HG03108 (cell line): ENCODE data around the gene AMIGO3.

Experiments used
- ATAC-seq: cut with Tn5 transposase; IDR thresholded peaks from one replicate; pipeline ENCODE4 v1.9.1; 2021; ENCODE audit warnings: moderate library complexity; ENCODE audit not compliant: unreplicated experiment

The AMIGO3 gene

DNA sequence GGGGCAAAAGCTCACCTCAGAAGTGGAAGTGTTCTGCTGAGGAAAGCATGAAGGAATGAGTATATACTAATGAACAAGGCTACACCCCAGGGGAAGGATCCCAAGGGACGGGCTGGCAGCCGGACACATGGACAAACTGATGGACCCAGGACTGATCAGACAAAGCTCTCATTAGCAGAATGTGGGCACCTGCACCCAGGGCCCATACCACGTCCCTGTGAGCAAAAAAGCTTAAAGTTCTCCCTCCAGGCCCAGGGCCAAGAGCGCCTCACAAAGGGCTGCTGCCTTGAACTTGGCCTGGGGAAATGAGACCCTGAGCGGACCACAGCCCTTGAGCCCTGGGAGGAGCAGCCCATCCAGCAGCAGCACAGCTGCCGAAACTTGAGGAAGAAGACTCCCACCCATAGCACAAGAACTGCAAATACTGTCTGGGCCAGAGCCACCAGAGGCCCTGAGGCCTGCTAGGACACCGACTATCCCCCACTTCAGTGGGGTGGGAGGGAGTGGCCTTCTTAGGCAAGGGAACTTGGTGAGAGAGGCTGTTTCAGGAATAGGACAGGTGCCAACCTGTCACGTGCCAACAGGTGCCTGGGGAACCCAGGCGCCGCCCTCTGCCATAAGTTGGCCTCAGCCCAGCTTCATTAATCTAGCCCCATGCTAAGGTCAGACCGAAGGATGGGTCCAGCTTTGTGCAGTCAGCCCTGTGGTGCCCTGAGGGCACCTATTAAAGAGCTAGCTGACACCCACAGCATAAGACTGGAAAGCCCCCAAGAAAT is 6.6 kb upstream of the AMIGO3 start:
- ATAC-seq, result no peak

DNA sequence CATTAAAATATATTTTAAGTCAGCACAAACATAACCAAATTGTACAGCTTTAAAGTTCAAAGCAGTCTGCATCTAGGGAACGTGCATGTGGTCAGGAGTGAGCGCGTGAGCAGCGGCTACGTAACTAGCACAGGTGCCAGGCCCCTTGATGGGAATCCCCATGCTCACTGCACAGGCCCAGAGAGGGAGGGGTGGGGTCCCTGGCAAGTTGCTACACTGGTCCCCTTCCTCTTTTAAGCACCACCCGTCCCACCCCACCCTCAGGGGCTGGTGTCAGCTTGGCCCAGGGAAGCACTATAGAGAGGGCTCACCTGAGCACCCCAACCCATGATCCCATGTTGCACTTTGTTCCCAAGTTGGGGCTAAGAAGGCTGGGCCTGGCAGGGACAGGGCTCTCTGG is 5.1 kb upstream of the AMIGO3 start:
- ATAC-seq, result no peak

DNA sequence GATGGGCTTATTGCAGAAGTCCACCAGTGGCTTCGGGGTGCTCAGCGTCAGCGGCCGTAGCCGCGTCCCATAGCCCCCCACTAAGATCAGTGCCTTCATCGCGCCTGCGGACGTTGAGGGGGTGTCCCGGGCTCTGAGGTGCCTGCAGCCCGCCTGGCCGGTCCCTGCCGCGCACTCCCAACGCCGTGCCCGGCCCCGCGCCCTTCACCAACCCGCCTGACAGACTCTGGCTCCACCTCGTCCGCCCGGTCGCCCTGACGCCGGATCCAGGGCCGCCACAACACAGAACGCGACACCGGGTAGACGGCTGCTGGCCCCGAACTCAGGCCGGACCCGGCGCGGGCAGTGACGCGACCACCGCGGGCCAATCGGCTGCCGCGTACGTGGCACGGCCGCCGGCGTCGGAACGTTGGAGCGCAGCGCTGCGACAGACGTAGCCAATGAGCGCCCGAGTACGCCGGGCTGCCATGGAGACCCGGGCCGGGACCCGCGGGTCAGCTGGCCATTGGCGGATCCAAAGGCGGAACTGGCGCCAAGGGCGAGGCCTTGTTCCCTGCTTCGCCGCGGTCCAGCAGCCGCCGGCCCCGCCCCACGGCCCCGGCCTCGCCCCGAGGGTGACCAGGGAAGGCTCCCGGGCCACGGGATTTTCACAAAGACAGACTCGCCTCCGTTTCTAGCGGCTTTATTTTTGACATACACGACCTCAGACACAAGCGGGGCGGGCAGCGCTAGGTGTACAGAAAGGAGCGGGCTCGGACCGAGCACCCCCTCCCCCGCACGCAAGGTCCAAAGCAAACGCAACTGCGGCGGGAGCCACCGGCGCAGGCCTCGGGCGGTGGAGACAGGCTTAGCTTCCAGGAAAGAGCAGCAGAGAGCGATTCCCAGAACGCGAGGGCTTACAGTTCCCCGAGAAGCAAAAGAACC is 4.4 kb upstream of the AMIGO3 start, which contains the start of gene GMPPB:
TSS of gene GMPPB (minus strand) at position 324 of the 924 bp plus-strand sequence. CDS start at position 99, 225 bp downstream.
- ATAC-seq, result peak; percentile 86

DNA sequence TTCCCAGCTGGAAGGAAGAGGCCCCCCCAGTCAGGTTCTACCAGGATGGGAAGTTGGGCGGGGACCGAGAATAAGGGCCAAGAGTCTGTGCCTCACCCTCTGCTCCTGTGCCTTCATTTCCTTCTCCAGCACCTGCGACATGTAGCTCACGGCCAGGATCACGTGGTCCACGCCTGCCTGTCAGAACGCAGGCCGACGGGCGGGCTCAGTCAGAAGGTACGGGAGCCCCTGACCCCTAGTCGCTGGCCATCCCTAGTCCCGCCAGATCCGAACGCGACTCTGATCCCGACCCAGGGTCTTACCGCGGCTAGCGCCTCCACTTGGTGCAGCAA is 3.8 kb upstream of the AMIGO3 start:
- no peak for ATAC-seq

DNA sequence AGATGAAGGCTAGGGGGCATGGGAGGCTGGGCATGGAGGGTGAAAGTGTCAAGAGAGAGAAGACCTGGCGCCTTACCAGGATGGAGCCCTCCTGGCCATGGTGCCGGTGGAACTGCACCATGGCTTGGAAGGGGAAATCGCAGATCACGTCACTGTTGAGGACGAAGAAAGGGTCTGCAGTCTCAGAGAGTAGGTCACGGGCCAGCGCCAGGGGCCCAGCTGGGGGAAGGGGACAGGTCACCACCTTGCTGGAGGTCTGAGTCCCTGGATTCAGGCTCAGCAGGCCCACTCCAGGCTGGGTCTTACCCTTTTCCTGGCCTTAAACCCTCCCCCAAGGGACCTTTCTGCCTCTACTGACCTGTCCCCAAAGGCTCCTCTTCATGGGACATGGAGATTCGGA is 3.4 kb upstream of the AMIGO3 start:
- no peak for ATAC-seq

DNA sequence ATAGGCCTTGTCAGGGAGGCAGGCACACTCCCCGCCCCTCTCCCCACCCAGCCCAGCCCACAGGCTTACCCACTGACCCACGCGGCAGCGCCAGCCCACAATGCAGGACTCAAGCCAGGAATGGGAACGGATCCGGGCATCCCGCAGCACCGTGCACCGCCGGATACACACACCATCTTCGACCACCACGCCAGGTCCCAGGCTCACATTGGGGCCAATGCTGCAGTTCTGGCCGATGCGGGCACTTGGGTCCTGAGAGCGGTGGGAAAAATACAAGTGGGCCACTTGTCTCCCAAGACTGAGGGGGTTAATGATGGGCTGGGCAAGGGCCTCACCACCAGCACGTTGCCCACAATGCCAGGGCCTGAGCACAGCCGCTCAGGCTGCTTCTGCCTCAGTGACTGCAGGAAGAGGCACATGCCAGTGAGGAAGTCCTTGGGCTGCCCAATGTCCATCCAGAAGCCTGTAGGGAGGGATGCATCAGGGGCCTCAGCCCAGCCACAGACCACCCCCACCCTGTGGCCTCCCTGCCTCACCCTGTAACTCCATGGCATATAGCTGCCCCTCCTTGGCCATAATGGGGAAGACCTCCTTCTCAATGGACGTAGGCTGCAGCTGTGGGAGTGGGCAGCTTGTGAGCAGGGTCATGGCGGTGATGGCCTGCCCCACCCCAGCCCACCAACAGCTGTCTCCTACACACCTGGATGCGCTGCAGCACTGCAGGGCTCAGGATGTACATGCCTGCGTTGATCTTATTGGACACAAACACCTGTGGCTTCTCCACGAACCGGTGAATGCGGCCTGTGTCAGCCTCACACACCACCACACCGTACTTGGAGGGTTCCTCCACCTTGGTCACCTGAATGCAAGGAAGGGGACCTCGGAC is 2.7 kb upstream of the AMIGO3 start:
- ATAC-seq, result no peak

DNA sequence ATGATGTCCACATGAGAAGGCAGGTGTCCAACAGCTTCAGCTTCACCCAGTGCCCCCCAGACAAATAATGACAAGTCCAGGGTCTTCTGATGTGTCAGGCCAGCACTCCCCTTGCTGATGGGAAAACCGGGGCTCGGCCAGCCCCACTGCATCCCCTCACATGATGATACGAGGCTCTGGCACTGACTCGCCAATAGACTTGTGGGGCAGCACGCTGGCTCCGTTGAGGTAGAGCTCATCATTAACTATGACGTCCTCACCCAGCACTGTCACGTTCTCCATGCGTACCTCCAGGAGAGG is 2.1 kb upstream of the AMIGO3 start:
- no peak for ATAC-seq

DNA sequence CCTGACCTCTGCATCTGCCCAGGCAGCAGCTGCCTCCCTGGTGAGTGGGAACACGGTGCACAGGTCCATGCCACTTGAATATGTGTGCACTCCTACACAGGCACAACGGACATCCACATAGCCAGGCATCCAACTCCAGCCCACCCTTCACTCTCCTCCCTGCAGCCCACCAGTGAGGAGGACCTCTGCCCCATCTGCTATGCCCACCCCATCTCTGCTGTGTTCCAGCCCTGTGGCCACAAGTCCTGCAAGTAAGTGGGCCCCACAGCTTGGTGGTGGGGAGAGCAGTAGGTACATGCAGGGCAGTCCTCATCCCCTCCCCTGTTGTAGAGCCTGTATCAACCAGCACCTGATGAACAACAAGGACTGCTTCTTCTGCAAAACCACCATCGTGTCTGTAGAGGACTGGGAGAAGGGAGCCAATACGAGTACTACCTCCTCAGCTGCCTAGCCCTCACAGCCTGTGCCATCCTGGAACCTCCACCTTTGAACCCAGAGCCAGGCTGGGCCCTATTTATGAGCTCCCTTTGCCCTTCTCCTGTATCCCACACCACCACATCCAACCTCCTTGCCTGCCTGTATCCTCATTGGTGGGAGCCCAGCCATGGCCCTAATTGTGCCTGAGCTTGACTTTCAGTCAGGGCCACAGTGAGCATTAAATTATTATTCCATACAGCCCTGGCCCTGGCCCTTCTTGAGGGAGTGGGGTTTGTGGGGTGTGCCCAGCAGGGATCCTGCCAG is 1.5 kb upstream of the AMIGO3 start:
- ATAC-seq, result no peak

DNA sequence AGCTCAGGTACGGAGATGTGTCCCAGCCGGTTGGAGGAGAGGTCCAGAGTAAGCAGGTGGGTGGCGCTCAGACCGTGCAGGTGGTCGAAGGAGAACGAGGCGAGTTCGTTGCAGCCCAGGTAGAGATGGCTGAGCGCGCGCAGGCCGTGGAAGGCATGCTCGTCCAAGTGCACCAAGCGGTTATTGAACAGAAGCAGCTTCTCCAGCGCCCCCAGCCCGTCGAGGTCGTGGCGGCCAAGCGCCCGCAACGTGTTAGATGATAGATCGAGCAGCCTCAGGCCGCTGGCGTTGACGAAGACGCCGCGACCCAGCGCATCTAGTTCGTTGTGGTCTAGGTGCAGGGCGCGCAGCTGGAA is 648 bp downstream of the AMIGO3 start:
- ATAC-seq, result no peak

DNA sequence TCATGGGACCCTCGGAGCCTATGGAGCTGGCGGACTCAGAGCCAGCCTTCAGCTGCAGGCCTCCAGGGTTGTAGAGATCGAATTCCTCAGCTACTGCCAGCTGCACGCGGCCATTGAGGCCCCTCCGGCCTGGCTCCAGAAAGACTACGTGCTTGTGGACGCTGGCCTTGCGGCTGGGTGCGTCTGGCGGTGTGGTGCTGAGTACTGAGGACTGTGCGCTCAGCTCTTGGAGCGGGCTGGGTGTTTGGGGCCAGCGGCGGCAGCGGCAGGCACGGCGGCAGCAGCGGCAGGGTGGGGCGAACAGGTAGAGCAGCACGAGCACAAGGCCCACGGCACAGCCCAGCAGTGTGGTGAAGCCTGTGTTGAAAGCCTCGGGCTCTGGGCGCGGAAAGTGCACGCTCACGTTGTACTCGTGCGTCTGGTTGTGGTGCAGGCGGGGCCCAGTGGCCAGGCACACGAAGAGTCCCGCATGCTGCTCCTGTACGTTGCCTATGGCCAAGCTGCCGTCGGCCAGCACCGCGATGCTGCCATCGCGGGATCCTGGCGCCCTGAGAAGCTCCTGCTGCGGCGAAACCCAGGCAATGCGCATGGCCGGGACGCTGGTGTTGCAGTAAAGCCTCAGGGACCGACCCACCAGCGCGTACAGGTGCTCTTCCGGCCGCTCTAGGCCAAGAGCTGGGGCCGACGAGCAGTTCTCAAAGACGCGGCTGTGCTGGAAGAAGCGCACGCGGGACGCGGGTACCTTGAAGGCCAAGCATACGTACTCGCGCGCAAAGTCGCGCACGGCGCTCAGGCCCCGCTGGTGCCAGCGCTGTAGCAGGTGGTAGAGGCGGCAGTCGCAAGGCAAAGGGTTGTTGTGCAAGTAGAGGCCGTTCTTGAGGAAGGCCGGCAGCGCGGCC is 1.3 kb downstream of the AMIGO3 start:
- ATAC-seq, result no peak

DNA sequence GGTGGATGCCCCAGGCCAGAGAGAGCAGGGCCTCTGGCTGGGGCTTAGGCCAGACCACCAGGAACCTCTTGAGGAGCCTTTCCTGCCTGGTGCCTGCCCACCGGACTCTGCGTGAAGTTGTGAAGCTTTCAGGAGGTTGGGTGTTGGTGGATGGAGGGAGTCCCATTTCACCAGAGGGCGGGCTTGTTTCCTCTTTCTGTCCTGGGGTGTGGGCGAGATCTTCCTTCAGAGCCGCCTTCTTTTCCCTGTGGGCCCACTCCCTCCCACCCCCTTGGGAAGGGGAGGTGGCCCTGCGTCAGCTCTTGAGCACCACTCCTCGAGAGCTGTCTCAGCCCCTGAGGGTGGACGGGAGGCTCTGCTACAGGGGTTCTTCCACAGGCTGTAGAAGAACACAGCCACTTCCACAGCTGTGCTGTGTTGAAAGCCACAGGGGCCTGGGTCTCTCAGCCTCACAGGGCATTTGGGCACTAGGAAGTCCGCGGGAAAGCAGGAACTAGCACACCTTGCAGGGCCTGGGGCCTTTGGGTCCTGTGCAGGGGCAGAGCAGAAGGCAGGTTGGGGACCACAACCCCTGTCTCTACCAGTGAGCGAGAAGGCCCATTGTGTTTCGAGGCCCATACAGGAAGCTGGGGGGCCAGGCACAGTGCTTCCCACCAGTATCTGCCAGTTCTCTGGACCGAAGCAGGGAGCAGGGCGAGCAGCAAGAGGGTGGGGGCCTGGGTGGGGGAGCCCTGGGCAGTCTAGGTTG is 2.1 kb downstream of the AMIGO3 start:
- no peak for ATAC-seq

DNA sequence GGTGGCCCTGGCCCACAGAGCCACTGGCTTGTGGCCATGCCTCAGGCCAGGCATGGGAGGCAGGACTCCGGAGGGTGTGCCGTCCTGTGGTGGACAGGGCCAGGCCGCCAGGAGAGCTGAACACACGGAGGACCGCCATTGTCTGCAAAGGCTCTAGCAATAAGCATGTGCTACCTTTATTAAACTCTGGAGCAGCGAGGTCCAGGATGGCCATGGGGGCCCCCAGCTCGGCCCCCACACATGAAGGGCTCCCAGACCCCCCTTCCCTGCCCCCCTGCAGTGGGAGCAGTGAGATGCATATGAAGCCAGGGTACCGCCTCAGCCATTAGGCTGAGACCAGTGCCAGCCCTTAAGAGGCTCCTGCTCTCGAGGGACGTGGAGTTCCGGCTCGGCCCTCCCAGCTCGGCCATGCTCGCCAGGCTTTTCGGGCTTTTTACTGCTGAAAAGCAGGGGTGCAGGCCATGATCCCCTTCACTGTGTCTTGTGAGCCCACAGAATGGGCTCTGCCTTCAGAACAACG is 2.7 kb downstream of the AMIGO3 start:
- ATAC-seq, result no peak

DNA sequence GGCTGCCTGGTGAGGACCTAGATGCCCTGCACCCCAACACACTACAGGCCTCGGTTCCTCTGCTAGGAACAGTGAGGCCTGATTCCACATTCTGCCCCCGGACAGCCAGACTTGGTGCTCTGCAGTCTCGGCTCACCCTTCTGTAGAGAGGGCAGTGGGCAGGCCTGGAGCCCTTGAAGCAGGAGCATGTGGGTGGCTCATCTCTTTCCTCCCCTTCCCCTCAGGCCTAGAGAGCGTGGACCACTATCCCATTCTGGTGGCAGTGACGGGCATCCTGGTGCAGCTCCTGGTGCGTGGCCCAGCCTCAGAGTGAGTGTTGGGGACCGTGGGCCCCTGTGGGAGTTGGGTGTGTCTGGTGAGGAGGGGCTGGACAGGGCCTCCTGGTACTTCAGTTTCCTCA is 3.3 kb downstream of the AMIGO3 start:
- ATAC-seq, result no peak

DNA sequence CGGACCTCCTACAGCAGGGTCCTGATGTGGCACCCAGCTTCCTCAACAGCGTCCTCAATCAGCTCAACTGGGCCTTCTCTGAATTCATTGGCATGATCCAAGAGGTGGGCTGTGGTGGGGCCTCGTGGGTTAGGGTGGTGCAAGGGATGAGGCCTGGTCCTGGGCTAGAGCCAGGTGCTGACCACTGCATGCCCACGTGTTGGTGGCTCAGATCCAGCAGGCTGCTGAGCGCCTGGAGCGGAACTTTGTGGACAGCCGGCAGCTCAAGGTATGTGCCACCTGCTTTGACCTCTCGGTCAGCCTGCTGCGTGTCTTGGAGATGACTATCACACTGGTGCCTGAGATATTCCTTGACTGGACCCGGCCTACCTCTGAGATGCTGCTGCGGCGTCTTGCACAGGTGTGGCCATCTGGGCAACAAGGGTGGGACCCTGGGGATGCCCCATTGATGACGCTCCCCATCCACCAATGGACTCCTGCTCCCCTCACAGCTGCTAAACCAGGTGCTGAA is 3.8 kb downstream of the AMIGO3 start:
- no peak for ATAC-seq

DNA sequence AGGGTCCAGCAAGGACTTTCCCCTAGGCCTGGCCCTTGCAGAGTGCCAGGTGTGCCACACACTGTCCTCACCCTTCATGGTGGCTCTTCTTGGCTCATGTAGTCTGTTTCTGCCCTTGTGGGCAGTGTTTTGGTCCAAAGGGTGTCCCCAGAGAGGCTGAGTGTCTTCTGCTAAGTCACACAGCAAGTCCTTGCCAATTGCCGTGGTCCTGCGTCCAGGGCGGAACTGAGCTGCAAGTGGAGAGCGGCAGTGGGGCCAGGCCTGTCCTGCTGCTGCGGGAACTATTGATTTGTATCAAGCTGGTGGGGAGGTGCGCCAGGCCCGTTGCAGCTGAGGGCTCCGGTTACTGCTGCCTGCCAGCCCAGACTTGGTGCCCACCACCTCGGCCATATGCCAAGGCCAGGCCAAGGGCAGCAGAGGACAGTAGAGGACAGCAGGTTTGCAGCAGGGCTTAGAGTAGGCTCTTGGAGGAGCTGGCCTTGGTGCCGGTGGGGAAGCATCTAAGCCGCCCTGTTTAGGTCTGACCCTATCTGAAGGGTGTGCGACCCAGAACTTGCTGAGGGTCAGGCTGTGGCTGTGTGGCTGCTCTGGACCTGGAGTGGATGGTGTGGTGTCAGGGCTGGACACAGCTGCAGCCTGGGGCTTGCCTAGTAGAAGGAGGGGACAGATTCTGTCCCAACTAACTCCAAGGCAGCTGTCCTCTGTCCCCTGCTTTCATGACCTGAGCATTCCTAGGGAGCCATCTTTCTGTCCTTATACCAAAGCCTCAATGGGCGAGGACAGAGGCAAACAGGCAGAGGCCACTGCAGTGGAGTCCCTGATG is 4.5 kb downstream of the AMIGO3 start:
- ATAC-seq, result no peak

DNA sequence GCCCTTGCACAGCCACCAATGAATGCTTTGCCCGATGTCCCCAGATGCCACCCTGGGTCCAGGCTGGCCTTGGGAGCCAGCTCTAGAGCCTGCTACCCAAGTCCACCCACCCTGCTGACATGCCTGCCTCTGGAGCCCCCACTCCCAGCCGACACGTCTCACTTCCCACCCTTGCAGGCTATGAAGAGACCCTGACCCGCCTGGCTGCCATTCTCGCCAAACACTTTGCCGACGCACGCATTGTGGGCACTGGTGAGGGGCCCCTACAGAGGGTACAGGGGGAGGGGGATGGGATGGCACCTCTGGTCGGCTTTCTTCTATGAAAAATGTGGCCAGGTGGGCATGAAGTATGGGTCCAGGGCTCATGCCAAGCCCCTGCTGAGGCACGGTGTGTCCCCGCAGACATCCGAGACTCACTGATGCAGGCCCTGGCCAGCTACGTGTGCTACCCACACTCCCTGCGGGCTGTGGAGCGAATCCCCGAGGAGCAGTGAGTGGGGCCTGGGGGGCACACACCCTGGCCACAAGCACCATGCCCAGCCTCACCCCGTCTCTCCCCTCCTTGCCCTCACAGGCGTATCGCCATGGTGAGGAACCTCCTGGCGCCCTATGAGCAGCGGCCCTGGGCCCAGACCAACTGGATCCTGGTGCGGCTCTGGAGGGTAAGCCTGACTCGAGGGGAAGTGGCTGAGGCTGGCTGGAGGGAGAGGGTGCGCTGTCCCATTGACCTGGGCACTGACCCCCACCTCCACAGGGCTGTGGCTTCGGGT is 6.0 kb downstream of the AMIGO3 start:
- no peak for ATAC-seq
